ENCODE measurements around the gene PEX12. TPM values are rescaled to one million over a fixed set of nuclear protein-coding genes. Genes with fewer than 3 reads are reported as not detected.

Gene PEX12
- total and polyA plus RNA-seq, 2 of the 4 experiments (the other 2 are of a cell fraction) = 4.5 to 7.9 TPM

- Histone ChIP-seq H3K27me3 (ENCODE audit: control insufficient read depth, insufficient read depth, low read length) (peaks cover 24% of the 10 kb centered on the region), H2AFZ (replicated peaks; ENCODE audit: low read length, poor library complexity) (no peak overlapping the region), H3K27ac (ENCODE audit: insufficient read depth, low read length) (no peak overlapping the region), H2AK5ac (ENCODE audit: low read depth, low read length) (no peak overlapping the region), H4K8ac (ENCODE audit: low read depth in 2 of 2, low read length in 2 of 2) (no peak overlapping the region), H4K91ac (ENCODE audit: insufficient read depth, low read depth, low read length) (no peak overlapping the region), H3K18ac (ENCODE audit: low read depth, low read length) (no peak overlapping the region), H4K20me1 (ENCODE audit: insufficient read depth, low read length) (no peaks in the 10 kb centered on the region), H3K4me3 (ENCODE audit: insufficient read depth, low read depth, low read length) (no peak overlapping the region), H4K5ac (ENCODE audit: low read depth, low read length) (no peak overlapping the region), H2BK120ac (ENCODE audit: low read depth, low read length) (no peak overlapping the region), H2BK15ac (ENCODE audit: low read depth, low read length) (no peak overlapping the region), H3K9me1 (ENCODE audit: insufficient read depth, low read length) (no peaks in the 10 kb centered on the region), H3K23ac (ENCODE audit: low read depth, low read length) (no peak overlapping the region), H3K36me3 (ENCODE audit: control insufficient read depth, insufficient read depth, low read length) (no peaks in the 10 kb centered on the region), H3K4me1 (ENCODE audit: control insufficient read depth, insufficient read depth, low read length) (no peaks in the 10 kb centered on the region), H3K14ac (replicated peaks; ENCODE audit: low read depth, low read length) (no peak overlapping the region), H3K56ac (ENCODE audit: extremely low read depth, insufficient read depth, low read length) (no peak overlapping the region), H2BK5ac (ENCODE audit: low read depth, low read length, poor library complexity, severe bottlenecking) (no peak overlapping the region), H3K9ac (ENCODE audit: low read depth, low read length) (no peak overlapping the region), H2AK9ac (replicated peaks; ENCODE audit: low read depth, low read length, poor library complexity) (no peak overlapping the region), H3K4ac (ENCODE audit: low read depth, low read length) (no peak overlapping the region), H3K9me3 (ENCODE audit: control insufficient read depth, insufficient read depth, low read length) (no peaks in the 10 kb centered on the region), H3K4me2 (ENCODE audit: low read depth, low read length) (no peak overlapping the region), H2BK20ac (ENCODE audit: low read depth, low read length) (no peak overlapping the region), H3K79me1 (ENCODE audit: low read depth in 1 of 2, low read length in 2 of 2) (no peaks in the 10 kb centered on the region)
- TF ChIP-seq CHD1 (IDR thresholded peaks at IDR 0.05; ENCODE audit: low read depth, low read length) (no peak), BHLHE40 (IDR thresholded peaks at IDR 0.05; ENCODE audit: low read depth, low read length) (no peak), MAZ (IDR thresholded peaks at IDR 0.05; ENCODE audit: borderline replicate concordance, low read depth, low read length) (no peak), NFE2L2 (IDR thresholded peaks at IDR 0.05; ENCODE audit: low read depth, low read length) (no peak), RAD21 (IDR thresholded peaks at IDR 0.05; ENCODE audit: low read length) (no peak), RFX5 (IDR thresholded peaks at IDR 0.05; ENCODE audit: low read depth, low read length) (no peak), SMC3 (IDR thresholded peaks at IDR 0.05; ENCODE audit: low read depth, low read length) (no peak), MAFK (IDR thresholded peaks at IDR 0.05; ENCODE audit: low read depth, low read length) (no peak), POLR2A (IDR thresholded peaks at IDR 0.05; ENCODE audit: low read depth, low read length) (no peak)
- TF ChIP-seq, protein P1, sequence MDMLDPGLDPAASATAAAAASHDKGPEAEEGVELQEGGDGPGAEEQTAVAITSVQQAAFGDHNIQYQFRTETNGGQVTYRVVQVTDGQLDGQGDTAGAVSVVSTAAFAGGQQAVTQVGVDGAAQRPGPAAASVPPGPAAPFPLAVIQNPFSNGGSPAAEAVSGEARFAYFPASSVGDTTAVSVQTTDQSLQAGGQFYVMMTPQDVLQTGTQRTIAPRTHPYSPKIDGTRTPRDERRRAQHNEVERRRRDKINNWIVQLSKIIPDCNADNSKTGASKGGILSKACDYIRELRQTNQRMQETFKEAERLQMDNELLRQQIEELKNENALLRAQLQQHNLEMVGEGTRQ (IDR thresholded peaks at IDR 0.05; ENCODE audit: low read depth, low read length) = no peak
- TF ChIP-seq, protein P2, sequence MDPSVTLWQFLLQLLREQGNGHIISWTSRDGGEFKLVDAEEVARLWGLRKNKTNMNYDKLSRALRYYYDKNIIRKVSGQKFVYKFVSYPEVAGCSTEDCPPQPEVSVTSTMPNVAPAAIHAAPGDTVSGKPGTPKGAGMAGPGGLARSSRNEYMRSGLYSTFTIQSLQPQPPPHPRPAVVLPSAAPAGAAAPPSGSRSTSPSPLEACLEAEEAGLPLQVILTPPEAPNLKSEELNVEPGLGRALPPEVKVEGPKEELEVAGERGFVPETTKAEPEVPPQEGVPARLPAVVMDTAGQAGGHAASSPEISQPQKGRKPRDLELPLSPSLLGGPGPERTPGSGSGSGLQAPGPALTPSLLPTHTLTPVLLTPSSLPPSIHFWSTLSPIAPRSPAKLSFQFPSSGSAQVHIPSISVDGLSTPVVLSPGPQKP (IDR thresholded peaks at IDR 0.05; ENCODE audit: borderline replicate concordance, low read depth, low read length) = no peak
- intact Hi-C loops (cut with micrococcal nuclease) = loop anchor here (10.0 kb wide), 1 partner anchor 554 kb away; no protein-coding TSS in a partner anchor
- no peak for DNase-seq
- BruUV-seq (replicated peaks) = no TSS peak
- CTCF ChIA-PET = interaction anchor here (1.0 kb wide), 1 partner anchor 568 kb away, joined by 4 read pairs; no protein-coding TSS in a partner anchor
- in situ Hi-C loops (cut with MboI; ENCODE audit: low sequenced_read_pairs) = loop anchor here (25.0 kb wide), 1 partner anchor 1136 kb away; no protein-coding TSS in a partner anchor
- WGBS, 2 experiments (ENCODE audit: extremely low coverage in 2 of 2, insufficient read length in 1 of 2) = no CpG with 5 or more reads among the region's 8 CpGs
- dilution Hi-C loops (cut with HindIII; ENCODE audit: low sequenced_read_pairs, unreplicated experiment) = loop anchor here (25.0 kb wide), 2 partner anchors 236 to 361 kb away; partner anchors contain the start of gene SLC35G3
- no peak for ATAC-seq (ENCODE audit: low read depth)
- POLR2A ChIA-PET (ENCODE audit: unreplicated experiment) = no interaction called here
Observed at GRCh38 chr17:35548208-35548810, 30.1 kb downstream of the PEX12 start.

Data from IMR-90 (cell line).